Activated naive CD4-positive, alpha-beta T cell (primary cell): ENCODE measurements around the gene KMT2E.

Source experiments
- DNase-seq, 4 experiments: peaks; one replicate each; lab custom pipeline; 2025; lab: John Stamatoyannopoulos, UW

Gene KMT2E

DNA sequence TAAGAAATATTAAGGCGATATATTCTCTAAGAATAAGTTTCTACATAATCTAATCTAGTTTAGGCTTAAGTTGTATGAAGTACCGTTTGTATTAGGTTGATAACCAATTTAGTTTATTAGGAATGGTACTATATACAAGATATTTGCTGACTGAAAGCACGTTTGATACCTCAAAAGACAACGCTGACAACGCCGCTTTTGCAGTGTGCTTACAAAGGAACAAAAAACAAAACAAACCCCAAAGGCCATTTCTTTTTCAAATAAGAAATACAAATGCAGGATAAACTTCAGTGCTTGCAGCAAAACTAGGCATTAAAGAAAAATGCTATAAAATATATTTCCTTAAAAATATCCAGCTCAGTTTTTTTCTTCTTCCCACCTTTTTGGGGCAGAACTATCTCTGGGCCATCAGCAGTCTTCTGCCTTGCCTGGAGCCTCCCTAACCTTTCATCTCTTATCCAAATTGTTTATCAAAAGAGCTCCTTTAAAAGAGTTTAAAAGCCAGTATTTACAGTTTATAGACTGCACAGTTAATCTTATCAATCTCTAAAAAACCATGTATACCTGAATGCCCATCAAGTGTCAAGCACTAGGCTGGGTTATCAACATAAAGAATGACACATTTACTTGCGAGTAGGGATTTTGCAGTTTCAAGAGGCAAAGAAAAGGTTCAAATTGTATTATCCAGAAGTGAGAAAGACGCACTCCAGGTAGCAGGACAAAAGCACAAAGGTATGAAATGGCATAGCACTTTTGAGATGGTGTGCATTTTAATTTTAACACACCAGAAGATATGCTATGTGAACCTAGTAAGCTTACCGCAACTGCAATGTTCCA is 4.1 kb upstream of the KMT2E start:
- DNase-seq: no peak

DNA sequence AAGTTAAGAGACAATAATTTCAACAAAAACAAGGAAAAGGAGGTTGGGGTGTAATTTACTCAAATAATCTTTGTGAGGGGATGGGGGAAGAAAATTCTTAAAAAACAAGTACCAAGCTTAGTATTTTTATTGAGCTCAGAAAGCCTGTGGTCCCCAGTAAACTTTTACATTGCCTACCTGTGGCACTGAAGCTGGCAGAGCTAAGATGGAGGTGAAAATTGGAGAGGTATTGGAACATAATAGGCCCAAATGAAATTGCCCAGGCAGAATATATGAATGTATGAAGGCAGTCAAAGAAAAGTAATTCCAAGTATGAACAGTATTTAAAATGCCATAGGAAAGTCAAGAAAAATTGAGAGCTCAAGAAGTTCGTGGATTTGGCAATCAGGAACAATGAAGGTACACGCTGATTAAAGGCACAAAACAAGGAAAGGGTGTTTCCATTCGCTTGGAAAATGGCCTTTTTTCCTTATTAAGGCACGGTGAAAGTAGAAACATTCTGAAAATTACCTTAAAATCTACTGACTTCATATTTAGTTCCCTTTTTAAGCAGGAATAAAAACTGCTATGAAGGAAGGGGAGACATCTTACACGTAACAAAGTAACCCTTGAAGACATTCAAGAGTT is 3.4 kb upstream of the KMT2E start:
- DNase-seq: no peak

DNA sequence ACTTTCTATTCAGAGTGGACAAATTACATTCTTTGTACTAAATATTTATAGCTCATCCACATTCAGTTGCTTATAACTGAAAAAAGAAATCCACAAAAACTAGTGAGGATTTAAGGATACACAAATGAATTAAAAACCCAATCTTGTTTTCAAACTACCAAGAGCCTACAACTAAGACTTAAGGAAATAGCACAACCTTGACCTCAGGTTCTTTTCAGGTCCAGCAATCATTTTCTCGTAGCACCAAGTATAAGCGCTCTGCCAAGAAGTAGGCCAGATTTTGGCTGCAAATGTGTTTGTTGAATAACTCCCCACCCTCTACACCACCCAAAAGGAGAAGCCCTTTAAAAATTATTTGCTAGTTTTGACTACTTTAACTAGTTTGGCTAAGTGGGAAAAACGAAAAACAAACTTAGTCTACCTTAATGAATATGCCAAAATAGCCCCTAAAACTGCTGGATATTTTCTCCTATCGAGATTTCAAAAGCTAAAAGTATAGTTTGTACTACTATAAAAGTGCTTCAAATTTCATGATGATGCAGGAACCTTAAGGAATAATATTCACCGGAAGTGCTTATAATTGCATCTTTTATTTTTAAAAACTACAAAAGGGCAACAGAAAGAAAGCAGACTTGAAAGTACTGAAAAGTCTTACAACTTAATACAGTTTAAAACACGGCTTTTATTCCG is 2.7 kb upstream of the KMT2E start:
- no peak for DNase-seq

DNA sequence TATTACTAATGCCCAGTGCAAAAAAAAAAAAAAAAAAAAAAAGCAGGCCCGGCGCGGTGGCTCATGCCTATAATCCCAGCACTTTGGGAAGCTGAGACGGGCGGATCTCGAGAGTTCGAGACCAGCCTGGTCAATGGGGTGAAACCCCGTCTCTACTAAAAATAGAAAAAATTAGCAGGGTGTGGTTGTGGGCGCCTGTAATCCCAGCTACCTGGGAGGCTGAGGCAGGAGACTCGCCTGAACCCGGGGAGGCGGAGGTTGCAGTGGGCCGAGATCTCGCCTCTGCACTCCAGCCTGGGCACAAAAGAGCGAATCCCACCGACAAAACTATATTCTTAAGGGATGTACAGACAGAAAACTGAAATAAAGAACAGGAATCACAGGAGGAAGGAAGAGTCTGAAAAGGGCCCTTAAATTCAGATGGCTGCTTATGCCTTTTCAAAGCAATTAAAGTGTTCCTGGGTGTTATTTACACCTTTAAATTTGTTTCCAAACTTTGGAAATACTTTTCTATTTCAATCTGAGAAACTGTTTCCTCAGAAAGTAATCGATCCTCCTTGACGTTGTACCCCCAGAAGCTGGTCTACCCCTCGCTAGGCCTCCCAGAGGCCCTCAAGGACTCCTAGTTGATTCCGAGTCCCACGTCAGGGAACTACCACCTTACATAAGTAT is 2.0 kb upstream of the KMT2E start:
- DNase-seq: peak in 1 of 4 experiments; percentile 14

DNA sequence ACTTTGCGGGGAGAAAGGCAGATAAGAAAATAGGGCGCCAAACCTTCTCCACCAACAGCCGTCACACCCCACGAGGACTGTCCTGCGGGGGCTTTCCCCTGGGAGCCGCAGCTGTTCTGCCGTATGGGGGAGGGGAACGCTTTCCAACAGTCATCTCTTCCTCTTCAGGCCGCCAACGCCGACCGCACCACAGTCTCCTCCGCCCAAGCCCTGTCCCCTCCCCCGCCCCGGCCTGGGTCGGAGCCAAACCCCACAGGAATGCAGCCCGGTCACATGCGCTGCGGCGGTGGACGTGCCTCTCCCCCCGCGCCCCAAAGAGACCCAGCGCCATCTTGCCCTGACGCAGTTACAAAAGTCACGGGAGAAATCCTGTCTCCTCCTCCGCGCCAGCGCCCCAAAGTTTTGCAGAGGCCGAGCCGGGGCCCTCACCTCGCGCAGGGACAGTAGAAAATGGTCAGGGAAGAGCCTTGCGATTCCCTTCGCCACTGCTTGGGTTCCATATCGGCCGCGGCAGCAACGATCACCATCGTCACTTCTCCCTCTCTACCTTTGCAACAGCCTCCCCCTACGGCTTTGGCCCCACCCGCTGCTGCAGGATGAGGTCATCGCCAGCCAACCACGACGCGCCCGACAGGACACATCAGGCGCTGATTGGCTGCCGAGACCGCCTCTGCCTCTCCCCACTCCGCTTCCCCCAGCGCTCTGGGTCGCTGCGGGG is 1.3 kb upstream of the KMT2E start:
- DNase-seq: peak; percentile 97 to 99 (median 98)

DNA sequence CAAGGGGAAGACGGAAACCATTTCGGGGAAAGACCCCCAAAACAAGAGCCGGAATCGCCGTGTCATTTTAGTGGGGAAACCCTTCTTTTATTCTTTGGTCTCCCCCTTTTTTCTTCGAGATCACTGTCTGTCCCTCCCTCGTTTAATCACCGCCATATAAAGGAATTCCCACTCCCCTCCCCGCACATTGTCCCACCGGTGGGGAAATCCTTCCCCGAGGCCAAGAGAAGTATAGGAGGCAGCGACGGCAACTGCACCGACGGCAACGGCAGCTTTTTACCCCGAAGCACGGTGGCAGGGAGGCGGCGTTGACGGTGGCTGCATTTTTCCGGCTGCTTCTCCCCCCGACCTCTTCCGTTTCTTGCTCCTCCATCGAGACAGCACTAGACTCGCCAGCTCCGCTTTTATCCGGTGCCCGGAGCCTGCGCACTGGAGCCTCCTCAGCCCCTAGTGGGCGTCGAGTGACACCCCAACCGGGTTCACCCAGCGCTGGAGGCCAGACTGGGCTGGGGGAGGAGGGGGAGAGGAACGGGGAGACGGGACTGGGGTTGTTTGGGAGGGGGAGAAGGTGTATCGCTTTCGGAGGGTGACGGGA is 687 bp upstream of the KMT2E start:
- DNase-seq: peak; percentile 88 to 96 (median 92)

DNA sequence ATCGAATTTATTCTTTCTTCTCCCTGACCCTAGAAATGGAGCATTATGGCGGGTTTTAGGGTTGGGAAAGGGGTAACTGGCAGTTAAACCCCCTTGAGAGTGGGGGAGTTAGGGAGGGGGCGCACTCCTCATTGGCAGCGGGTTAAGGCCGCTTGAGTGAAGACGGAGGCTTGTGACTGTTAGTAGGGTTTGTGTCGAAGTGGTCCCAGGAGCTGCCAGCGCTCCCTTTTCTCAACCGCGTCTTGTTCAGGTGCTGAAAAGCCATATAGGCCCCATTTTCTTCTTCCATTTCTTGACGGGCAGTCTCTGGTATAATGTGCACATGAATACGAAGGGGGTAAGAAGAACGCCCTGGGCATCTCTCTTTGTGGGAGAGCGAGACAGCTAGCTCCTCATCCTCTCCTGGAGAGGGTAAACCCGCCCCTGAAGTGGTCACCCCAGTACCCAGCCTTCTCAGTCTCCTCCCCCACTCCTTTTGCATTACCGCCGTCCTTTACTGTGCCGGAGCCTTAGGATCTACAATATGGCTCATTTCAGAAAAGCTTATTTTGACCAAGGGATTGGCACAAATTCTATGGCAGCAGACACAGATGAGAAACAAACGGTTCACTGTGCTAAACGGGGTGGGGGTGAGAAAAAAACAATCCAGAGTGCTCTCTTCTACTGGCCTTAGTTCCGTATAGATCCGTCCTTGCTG is 836 bp downstream of the KMT2E start:
- peak in 3 of 4 experiments; percentile 19 to 40 (median 36) for DNase-seq

DNA sequence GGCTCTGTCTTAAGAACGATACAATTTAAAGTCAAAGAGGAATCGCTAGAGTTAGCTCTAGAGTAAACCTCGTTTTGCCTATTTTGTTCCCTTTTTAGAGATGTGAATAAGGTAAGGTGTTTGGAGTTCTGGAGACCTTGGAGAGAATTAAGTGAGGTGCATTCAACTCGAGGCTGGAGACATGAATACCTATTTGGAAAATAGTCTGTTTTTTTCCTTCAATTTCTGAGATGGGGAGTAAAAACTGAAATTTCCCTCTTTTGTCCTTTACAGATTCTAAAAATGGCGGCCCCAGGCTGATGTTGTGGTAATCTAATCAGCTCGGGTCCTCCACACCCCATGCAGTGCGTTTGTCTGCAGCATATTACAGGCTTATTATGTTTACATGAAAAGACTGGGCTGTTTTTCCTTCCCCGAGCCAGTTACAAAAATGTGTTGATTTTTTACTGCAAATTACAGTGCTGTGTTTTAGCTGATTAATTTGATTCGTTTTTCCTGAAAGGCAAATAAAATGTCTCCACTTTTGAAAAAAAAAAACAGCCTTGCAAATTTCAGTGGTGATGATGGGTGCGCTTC is 1.5 kb downstream of the KMT2E start:
- no peak for DNase-seq

DNA sequence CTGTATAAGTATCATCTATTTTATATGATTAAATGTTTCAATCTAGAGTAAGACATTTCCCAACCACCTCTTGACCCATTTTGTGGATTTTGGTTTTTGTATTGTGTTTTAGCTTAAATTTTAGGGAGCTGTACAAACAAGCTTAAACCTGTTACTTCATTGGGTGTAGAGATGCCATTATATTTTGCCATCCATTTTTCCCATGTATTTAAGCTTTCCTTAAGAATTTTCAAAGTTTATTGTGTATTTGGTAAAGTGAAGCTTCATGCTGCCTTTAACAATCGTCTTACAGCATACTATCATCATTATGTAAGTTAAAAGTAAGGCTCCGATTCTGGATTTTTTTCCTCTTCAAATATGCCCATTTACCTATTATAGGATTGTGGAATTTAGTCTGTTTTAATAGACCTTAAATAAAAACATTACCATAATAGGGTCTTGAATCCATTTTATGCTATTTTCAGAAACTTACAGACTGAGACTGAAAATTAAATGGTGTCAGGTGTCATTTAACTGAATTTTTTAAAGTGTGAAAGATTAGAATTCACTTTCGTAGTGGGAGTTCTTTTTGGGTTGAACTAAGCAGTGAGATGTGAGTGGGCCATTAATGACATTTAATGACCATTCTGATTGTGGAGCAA is 2.2 kb downstream of the KMT2E start:
- no peak for DNase-seq

DNA sequence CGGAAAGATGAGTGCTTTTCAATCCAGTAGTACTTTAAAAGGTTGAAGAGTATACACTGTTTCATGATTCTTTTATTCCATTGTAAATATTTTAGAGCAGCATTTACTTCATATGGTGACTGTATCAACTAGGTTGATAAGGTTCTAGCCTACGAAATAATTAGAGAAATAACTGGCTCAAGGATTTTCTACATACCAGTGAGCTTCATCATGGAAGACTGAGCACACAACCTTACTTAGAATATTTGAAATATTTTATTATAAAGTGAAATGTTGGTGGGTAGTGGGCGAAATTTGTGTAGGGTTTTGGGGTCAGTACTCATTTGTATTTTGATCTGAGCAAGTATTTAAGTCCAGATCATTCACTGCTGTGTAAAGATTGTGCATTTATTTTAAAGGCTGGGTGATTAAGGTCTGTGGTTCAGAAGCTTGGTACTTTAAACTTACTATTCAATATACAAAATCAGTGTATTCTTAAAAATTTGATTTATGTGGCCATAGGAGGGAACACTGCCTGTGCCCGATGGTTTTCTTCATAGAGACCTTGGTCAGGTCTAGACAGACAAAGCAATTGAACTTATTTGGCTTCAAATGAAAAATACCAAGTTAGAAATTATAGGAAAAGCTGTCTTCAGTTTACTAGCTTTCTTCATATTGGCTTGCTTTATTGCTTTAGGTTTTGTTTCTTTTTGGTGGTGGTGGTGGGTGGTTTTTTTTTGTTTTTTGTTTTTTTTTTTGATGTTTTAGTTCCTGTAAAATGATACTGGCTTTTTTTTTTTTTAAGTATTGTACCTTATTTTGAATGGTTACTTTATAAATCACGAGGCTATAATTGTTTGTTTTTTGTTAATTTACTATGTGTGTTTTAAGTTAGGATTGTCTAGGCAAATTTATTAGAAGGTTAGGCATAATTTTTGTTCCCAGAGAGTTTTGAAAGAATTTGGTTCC is 3.0 kb downstream of the KMT2E start:
- DNase-seq: no peak

DNA sequence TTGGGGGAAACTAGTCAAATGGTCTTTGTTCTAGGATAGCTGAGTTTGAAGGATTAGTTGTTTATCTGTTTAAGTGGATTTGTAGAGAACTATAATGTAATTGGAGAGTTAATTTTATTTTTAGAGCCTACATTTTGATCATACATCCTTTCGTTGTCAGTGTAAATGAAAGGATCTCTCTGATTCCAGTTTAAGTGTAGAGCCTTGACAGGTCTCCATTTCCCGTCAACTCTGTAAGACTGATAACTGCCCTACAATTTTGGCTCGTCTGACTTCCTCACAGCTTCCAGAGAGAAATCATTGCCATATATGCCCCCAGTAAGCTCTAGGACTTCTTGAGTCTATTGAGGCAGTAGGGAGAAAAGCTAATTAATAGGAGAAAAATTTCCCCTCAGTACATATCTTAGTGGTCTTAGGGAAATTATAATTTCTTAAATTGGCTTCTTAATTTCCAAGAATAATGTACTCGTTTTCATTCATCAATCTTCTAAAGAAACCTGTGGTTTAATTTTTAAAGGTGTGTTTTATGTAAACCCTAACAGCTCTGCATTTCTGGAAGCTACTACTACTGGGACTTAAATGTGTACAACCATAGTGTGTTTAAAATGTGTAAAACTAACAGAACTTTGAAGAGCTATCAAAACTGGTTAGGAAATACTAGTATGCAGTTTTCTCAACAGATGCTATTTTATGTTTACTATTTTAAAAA is 3.8 kb downstream of the KMT2E start:
- no peak for DNase-seq

DNA sequence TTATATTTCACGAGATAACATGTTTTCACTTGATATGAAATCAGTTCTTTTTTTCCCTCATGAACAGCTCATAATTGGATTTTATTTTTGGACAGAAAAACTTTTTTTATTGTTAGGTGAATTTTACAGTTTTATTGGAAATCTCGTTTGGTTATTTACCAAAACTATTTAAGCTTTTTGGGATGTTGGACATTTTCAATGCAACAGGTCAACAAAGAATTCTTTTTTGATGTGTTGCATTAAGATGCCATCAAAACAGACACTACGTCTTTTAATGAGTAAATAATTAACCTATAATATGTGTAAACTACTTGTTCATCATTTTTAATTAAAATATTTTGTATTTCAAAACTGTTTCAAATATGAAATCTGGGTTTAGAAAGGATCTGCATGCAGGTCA is 5.3 kb downstream of the KMT2E start:
- DNase-seq: no peak

DNA sequence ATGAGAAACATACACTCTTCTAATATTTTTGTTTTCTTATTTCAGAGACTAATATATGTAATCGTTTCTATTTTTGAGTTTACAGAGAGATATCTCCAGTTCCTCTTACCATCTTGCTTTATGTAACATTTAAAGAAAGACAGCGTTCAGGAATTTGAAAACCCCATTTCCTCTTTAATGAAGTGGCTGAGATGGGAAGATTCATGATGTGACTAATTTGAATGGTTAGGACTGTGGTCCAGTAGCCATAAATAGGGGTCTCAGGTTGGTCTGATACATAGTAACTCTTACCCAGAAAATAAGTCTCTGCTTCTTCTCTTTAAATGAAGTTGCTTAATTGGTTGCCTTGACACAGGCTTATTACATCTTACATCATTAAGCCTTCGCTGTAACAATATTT is 6.9 kb downstream of the KMT2E start:
- no peak for DNase-seq

DNA sequence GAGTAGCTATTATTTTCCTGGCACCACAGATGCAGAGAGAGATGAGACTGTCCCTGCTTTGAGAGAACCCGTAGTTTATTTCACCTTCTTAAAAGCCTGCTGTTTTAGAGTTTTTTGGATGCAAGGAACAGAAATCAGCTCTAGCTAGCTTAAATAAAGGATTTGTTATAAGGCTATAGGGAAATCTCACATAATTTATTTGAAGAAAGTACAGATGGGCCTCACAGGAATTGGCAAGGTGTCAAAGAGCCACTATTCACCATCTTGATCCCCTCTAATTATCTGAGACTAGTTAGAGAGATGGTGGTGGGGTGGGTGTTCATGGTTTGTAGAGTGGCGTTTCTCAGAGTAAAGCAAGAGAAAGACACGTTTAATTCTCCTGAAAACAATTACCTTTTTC is 7.3 kb downstream of the KMT2E start:
- no peak for DNase-seq

DNA sequence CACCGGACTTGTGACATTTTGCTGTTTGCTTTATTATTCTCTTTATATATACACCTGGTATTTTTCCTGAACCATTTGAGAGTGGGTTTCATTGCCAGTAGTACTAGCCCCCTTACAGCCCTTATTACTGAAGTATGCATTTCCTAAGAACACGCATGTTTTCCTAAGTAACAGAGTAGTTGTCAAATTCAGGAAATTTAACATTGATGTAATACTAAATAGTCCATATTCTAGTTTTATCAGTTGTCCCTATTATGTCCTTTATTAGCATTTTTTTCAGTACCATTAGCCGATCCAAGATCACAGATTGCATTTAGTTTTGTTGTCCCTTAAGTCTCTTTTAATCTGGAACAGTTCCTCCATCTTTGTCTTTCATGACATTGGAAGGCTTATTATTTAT is 8.0 kb downstream of the KMT2E start:
- DNase-seq: no peak

DNA sequence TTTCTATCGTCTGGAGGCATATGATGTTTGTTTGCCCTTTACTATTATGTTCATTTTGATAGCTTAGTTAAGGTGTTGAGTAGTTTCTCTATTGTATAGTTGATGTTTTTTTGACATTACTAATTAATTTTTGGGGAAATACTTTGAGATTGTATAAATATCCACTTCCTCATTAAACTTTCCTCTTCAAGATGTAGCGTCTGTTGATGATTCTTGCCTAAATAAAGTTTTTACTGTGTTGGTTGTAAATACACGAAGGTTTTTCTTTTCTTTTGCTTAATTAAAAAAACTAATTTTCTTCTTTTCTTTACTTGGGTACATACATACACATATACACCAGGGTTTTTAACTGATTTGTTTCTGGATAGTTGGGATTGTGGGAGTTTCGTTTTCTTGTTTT is 8.5 kb downstream of the KMT2E start:
- no peak for DNase-seq

DNA sequence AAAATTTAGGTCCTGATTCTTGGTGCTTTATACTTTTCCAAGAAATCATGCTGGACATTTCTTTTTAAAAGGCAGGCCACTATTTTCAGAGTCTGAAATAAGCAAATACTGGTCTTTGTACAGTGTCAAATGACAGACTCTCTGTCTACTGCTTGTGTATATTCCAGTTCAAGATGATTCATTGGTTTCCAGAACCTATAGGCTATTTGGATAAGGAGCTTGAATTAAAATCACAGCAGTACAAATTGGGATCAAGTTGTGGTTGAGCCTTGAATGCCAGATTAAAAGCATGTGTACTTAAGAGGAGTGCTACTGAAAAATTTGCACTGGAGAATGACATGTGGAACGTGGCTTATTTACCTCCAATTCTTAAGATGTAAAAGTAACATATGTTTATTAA is 10.7 kb downstream of the KMT2E start:
- DNase-seq: no peak

DNA sequence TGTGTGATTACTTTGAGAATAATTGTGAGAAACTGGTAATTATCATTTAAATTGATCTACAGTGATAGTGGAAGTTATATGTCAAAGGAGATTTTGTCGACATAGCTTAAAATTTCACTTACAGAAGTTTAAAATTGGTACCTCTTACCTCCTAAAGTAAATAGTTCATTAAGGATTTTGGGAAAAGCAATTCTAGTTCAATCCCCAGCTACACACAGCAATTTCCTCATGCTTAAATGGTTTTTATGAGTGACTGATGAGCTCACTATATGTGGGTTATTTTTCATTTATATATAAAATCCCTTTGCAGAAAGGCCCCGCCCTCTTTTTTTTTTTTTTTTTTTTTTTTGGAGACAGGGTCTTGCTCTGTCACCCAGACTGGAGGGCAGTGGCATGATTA is 12.7 kb downstream of the KMT2E start:
- no peak for DNase-seq
